ENCODE measurements around the gene ASB8. TPM values are rescaled to one million over a fixed set of nuclear protein-coding genes. Genes with fewer than 3 reads are reported as not detected.
"Not testable (repeated sequence)": the region's sequence is repeated elsewhere in the genome, so short reads cannot be mapped to it uniquely, and the experiment has no call there.

Gene ASB8
- total and polyA plus RNA-seq, 2 of the 4 experiments (the other 2 are of a cell fraction): 22.9 to 26.7 TPM

DNA sequence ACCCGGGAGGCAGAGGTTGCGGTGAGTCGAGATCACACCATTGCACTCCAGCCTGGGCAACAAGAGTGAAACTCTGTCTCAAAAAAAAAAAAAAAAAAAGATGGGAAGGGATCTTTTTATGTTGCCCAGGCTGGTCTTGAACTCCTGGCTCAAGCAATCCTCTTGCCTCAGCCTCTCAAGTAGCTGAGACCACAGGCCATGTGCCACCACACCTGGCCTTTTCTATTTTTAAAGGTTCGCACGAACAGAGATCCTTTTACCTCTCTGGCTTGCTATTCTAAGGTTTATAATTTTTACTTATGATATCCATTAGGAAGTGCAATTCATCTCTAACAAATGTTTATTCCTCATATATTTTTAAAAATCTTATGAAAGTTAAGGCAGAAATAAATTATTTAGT lies 31.8 kb downstream of the ASB8 start:
- DNase-seq; H3K27ac ChIP-seq (ENCODE audit: insufficient read depth, low read length); H2AK9ac ChIP-seq (replicated peaks; ENCODE audit: low read depth, low read length, poor library complexity); H3K56ac ChIP-seq (ENCODE audit: extremely low read depth, insufficient read depth, low read length); H3K18ac ChIP-seq (ENCODE audit: low read depth, low read length); H3K27me3 ChIP-seq (ENCODE audit: control insufficient read depth, insufficient read depth, low read length); H3K4me2 ChIP-seq (ENCODE audit: low read depth, low read length); H3K14ac ChIP-seq (replicated peaks; ENCODE audit: low read depth, low read length); H4K20me1 ChIP-seq (ENCODE audit: insufficient read depth, low read length); H4K5ac ChIP-seq (ENCODE audit: low read depth, low read length); H2BK15ac ChIP-seq (ENCODE audit: low read depth, low read length); H2AK5ac ChIP-seq (ENCODE audit: low read depth, low read length); intact Hi-C loops (cut with micrococcal nuclease); H2BK120ac ChIP-seq (ENCODE audit: low read depth, low read length); H3K9ac ChIP-seq (ENCODE audit: low read depth, low read length); in situ Hi-C loops (cut with MboI; ENCODE audit: low sequenced_read_pairs); H3K23ac ChIP-seq (ENCODE audit: low read depth, low read length); H4K8ac ChIP-seq (ENCODE audit: low read depth in 2 of 2, low read length in 2 of 2); ATAC-seq (ENCODE audit: low read depth); BruUV-seq (replicated peaks); H3K4me1 ChIP-seq (ENCODE audit: control insufficient read depth, insufficient read depth, low read length); H4K91ac ChIP-seq (ENCODE audit: insufficient read depth, low read depth, low read length); H2AFZ ChIP-seq (replicated peaks; ENCODE audit: low read length, poor library complexity); CTCF ChIA-PET; H2BK20ac ChIP-seq (ENCODE audit: low read depth, low read length); dilution Hi-C loops (cut with HindIII; ENCODE audit: low sequenced_read_pairs, unreplicated experiment); H2BK5ac ChIP-seq (ENCODE audit: low read depth, low read length, poor library complexity, severe bottlenecking); H3K9me3 ChIP-seq (ENCODE audit: control insufficient read depth, insufficient read depth, low read length); H3K4me3 ChIP-seq (ENCODE audit: insufficient read depth, low read depth, low read length); H3K9me1 ChIP-seq (ENCODE audit: insufficient read depth, low read length); H3K4ac ChIP-seq (ENCODE audit: low read depth, low read length): not testable (repeated sequence)
- no CpG with 5 or more reads among the region's 5 CpGs for WGBS, 2 experiments (ENCODE audit: extremely low coverage in 2 of 2, insufficient read length in 1 of 2)
- Histone ChIP-seq H3K36me3 (ENCODE audit: control insufficient read depth, insufficient read depth, low read length) (peaks cover 10% of the 10 kb centered on the region), H3K79me1 (ENCODE audit: low read depth in 1 of 2, low read length in 2 of 2) (peaks cover 21 to 43% of the 10 kb centered on the region in 2 experiments)
- POLR2A ChIA-PET (ENCODE audit: unreplicated experiment): interaction anchor here (0.5 kb wide), 1 partner anchor 679 kb away, joined by 3 read pairs; no protein-coding TSS in a partner anchor

Data from IMR-90 (cell line).